Type B pancreatic cell (in vitro differentiated cells): ENCODE measurements around the gene PHLDA2. TPM values are rescaled to one million over a fixed set of nuclear protein-coding genes. Genes with fewer than 3 reads are reported as not detected.
A peak's percentile ranks its signal among the peaks of the same experiment; 100 is the strongest.

Source experiments
- DNase-seq: peaks from one replicate; pipeline ENCODE4 v3.0.0; 2021; ENCODE audit warnings: mixed read lengths; ENCODE audit not compliant: unreplicated experiment; ENCODE audit errors: extremely low spot score
- H3K27ac Mint-ChIP-seq: 2 replicates; pipeline ENCODE4 v1.8.0; 2021; ENCODE audit warnings: mild to moderate bottlenecking, mixed read lengths
- H3K27me3 Mint-ChIP-seq: 2 replicates; pipeline ENCODE4 v1.8.0; 2021; ENCODE audit warnings: mixed read lengths
- H3K36me3 Mint-ChIP-seq: 2 replicates; pipeline ENCODE4 v1.8.0; 2021; ENCODE audit warnings: mixed read lengths
- H3K4me1 Mint-ChIP-seq: one replicate; pipeline ENCODE4 v1.8.0; 2021; ENCODE audit warnings: mixed read lengths; ENCODE audit not compliant: unreplicated experiment
- H3K4me3 Mint-ChIP-seq: 2 replicates; pipeline ENCODE4 v1.8.0; 2021; ENCODE audit warnings: mild to moderate bottlenecking, mixed read lengths
- H3K9me3 Mint-ChIP-seq: 2 replicates; pipeline ENCODE4 v1.8.0; 2021; ENCODE audit warnings: mixed read lengths
- CTCF ChIP-seq: fragments of 200-600 bp; sonication (generic); conservative IDR thresholded peaks from 2 replicates; pipeline ENCODE4 v1.5.0; 2021; ENCODE audit warnings: antibody characterized with exemption, mild to moderate bottlenecking
- total RNA-seq: library from RNA; stranded (reverse); gene quantifications from 2 replicates; pipeline ENCODE4 v1.2.1, GENCODE V29; 2021; ENCODE audit warnings: low replicate concordance

Gene PHLDA2
- total RNA-seq, 1 donor from 2014 or later, result 3.7 TPM

GRCh38 chr11:2945031-2945756, 16.0 kb upstream of the PHLDA2 start:
- Mint-ChIP-seq H3K4me1 (peaks cover 4% of the 10 kb centered on the region), H3K4me3 (peak overlapping the region; percentile 27), H3K9me3 (no peaks in the 10 kb centered on the region), H3K27me3 (no peaks in the 10 kb centered on the region), H3K27ac (no peak overlapping the region), H3K36me3 (peaks cover 20% of the 10 kb centered on the region)
- DNase-seq, result no peak
- TF ChIP-seq CTCF, result no peak

- H3K27ac Mint-ChIP-seq, result no peak overlapping the region
- H3K4me3 Mint-ChIP-seq, result no peak overlapping the region
- H3K4me1 Mint-ChIP-seq, result peaks cover 4% of the 10 kb centered on the region
- peaks cover 20% of the 10 kb centered on the region for H3K36me3 Mint-ChIP-seq
- no peaks in the 10 kb centered on the region for H3K9me3 Mint-ChIP-seq
- TF ChIP-seq CTCF, result no peak
- no peaks in the 10 kb centered on the region for H3K27me3 Mint-ChIP-seq
- no peak for DNase-seq
Observed at GRCh38 chr11:2944530-2944929, 15.3 kb upstream of the PHLDA2 start.

GRCh38 chr11:2943711-2944118, 14.5 kb upstream of the PHLDA2 start:
- peaks cover 17% of the 10 kb centered on the region for H3K36me3 Mint-ChIP-seq

GRCh38 chr11:2942872-2943710, 13.9 kb upstream of the PHLDA2 start:
- Mint-ChIP-seq H3K27me3 (peaks cover 2% of the 10 kb centered on the region), H3K4me3 (no peak overlapping the region), H3K36me3 (peaks cover 22% of the 10 kb centered on the region), H3K9me3 (no peaks in the 10 kb centered on the region), H3K4me1 (peaks cover 4% of the 10 kb centered on the region), H3K27ac (no peak overlapping the region)
- no peak for DNase-seq
- TF ChIP-seq CTCF, result no peak

More at GRCh38 chr11:2943711-2944118, 14.5 kb upstream of the PHLDA2 start:
- H3K4me3 Mint-ChIP-seq, result no peak overlapping the region
- DNase-seq, result no peak
- no peak for TF ChIP-seq CTCF
- H3K27ac Mint-ChIP-seq, result no peak overlapping the region
- H3K4me1 Mint-ChIP-seq, result peaks cover 4% of the 10 kb centered on the region
- H3K27me3 Mint-ChIP-seq, result peaks cover under 1% of the 10 kb centered on the region
- H3K9me3 Mint-ChIP-seq, result no peaks in the 10 kb centered on the region

GRCh38 chr11:2942447-2942846, 13.2 kb upstream of the PHLDA2 start:
- DNase-seq, result no peak
- Mint-ChIP-seq H3K27ac (no peak overlapping the region), H3K27me3 (peaks cover 4% of the 10 kb centered on the region), H3K4me3 (no peak overlapping the region), H3K9me3 (peaks cover 2% of the 10 kb centered on the region), H3K36me3 (peaks cover 22% of the 10 kb centered on the region), H3K4me1 (peaks cover 4% of the 10 kb centered on the region)
- TF ChIP-seq CTCF, result no peak
